ENCODE measurements around the gene RBM20.
"Not testable (repeated sequence)": the region's sequence is repeated elsewhere in the genome, so short reads cannot be mapped to it uniquely, and the experiment has no call there.

Gene RBM20

DNA sequence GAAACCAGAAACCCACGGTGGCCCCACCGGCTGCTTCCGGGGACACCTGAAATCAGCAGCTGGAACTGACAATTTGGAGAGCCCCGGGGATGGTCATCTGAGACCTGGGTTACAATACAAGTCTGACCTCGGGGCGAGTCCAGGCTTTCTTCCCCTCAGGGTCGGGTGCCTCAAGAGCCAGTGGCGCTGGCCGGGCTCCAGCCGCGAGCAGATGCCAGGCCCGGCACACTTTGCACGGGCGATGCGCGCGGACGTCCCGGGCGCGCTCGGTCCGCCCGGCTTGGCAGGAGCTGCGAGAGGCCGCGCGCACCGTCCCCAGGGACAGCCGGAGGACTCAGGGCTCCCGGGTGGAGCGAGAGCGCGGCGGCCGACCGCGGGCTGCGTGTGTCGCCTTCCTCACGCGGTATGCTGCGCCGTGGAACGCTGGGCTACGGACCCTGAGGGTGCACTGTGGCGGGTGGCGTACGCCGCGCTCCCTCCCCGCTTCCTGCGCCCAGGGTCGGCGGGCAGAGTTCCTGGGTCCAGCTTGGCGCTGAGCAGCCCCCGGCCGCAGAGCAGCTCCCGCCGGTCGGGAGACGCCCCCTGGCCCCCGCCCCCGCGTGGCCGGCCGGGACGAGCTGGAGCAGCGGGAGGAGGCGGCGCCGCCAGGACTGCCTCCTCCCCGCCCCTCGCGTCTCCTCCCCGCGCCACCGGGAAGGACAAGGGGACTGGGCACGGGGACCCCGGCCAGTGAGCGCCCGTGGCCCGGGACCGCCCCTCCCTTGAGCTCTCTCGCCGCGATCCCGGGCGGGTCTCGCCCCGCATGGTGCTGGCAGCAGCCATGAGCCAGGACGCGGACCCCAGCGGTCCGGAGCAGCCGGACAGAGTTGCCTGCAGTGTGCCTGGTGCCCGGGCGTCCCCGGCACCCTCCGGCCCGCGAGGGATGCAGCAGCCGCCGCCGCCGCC is at the start of gene RBM20:
RBM20 (plus strand) TSS at position 684 of the 945 bp plus-strand sequence; CDS start at position 803, 119 bp downstream.
- DNase-seq = no peak

GRCh38 chr10:110597476-110597875 is 46.7 kb upstream of the RBM20 start:
- no peak for DNase-seq

DNA sequence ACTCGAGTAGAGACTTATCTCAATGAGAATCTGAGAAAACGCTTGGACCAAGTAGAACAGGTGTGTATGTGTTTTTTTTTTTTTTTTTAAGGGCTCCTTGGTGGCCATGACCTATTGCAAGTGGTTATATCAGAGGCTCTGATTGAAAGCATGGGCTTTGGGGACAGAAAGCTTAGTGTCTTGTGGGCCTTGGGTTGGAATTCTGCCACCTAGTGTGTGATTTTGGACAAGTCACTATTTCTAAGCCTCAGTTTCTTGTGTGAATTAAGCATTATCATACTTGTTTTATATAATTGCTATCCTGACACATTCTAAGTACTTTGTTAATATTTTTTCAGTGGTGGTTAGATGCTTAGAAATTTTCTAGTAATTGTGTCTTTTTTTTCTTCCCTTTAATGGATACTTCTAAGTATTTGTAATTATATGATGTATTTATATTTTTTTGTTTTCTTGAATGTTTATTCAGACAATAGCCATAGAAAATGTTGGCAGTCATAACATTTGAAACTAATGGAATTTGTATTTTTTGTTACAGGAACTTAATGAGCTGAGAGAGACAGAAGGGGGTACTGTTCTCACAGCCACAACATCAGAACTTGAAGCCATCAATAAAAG is 43.5 kb upstream of the RBM20 start:
- peak in 1 of 2 experiments; percentile 14 for DNase-seq

DNA sequence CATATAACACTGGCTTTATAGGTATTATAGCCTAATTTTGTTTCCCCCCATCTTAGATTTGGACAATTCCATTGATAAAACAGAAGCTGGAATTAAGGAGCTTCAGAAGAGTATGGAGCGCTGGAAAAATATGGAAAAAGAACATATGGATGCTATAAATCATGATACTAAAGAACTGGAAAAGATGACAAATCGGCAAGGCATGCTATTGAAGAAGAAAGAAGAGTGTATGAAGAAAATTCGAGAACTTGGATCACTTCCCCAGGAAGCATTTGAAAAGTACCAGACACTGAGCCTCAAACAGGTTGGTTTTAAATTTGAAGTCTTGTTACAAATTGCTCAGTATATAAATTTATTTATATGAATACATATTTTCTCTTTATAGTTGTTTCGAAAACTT is 42.6 kb upstream of the RBM20 start:
- no peak for DNase-seq

GRCh38 chr10:110608087-110608486 is 36.0 kb upstream of the RBM20 start:
- no peak for DNase-seq

DNA sequence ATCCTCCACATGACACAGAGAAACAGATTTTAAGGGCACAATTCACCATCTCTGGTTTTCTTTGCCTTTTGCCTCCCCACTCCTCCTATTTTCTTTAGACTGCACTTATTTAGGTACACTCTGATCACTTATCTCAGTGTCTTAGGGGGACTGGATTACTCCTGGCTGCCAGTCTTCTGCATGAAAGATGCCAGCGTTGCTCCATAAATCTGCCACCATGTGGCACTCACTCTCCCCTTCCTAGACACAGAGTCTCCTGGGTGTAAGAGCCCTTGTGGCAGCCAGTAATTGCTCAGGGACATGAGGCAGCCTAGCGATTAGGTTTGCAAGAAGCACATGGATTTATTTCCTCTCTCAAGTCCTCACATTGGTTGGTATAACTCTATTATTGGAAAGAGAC is 34.5 kb upstream of the RBM20 start:
- DNase-seq = no peak

DNA sequence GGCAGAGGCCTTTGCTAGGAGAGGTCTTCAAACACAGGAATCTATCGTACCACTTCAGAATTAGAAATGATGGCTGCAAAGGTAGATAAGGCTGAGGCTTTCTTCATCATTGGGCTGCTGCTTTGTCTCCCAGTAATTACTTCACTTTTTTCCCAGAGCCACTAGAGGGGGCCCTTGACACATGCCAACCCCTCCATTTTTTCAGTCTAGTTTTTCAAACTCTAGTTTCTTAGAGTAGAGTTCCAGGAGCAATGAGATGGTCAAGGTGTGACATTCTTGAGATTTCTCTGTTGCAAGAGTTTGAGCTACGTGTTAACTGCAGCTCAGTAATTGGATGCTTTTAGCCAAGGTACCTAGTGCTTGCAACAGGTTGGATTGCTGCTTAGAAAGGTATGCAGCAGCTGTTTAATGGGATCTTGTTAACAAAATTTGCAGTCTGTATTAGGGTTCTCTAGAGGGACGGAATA is 33.8 kb upstream of the RBM20 start:
- DNase-seq = peak; percentile 27 to 38

DNA sequence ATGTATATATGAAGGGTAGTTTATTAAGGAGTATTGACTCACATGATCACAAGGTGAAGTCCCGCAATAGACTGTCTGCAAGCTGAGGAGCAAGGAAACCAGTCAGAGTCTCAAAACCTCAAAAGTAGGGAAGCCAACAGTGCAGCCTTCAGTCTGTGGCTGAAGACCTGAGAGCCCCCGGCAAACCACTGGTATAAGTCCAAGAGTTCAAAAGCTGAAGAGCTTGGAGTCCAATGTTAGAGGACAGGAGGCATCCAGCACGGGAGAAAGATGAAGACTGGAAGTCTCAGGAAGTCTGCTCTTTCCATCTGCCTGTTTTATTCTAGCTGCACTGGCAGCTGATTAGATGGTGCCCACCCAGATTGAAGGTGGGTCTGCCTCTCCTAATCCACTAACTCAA is 33.4 kb upstream of the RBM20 start:
- DNase-seq = not testable (repeated sequence)

DNA sequence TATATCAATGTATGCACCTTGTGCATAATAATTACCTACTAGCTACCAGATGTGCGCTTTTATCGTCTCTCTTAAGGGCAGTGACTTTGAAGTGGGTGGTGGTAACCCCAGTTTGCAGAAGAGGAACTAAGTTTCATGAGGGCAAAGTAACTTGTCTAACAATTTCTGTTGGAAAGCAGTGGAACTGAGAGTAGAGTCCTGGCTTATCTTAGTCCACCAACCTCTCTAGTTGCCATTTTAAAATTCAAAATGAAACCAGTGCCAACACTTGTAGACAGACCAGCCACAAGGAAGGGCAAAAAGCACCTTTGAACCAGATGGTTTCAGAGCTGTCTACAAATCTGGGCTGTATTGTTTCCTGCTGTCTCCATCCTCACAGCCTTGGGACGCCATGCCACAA is 32.0 kb upstream of the RBM20 start:
- DNase-seq = no peak

DNA sequence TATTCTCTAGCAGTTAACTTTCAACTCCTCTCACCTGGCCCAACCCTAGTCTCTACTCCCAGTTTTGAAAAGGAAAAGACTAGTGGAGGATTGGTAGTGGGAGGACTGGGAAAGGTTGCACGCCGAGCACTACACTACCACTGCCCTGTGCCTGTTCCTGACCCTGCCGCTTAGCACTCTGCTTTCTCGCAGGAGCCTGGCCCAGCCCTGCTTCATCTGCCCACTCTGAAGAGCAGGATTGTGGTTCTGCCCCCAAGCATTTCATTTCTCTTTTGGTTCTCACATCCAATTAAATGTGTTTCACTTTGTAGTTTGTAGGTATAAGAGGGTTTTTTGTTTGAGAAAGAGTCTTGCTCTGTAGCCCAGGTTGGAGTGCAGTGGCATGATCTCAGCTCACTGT is 31.5 kb upstream of the RBM20 start:
- no peak for DNase-seq

GRCh38 chr10:110613341-110613995 is 30.7 kb upstream of the RBM20 start:
- DNase-seq = no peak

GRCh38 chr10:110613996-110614495 is 30.1 kb upstream of the RBM20 start:
- DNase-seq = no peak

GRCh38 chr10:110615057-110615747 is 28.9 kb upstream of the RBM20 start:
- DNase-seq = no peak

- DNase-seq = no peak
These were observed 27.6 kb upstream of the RBM20 start for GRCh38 chr10:110616493-110617033.

DNA sequence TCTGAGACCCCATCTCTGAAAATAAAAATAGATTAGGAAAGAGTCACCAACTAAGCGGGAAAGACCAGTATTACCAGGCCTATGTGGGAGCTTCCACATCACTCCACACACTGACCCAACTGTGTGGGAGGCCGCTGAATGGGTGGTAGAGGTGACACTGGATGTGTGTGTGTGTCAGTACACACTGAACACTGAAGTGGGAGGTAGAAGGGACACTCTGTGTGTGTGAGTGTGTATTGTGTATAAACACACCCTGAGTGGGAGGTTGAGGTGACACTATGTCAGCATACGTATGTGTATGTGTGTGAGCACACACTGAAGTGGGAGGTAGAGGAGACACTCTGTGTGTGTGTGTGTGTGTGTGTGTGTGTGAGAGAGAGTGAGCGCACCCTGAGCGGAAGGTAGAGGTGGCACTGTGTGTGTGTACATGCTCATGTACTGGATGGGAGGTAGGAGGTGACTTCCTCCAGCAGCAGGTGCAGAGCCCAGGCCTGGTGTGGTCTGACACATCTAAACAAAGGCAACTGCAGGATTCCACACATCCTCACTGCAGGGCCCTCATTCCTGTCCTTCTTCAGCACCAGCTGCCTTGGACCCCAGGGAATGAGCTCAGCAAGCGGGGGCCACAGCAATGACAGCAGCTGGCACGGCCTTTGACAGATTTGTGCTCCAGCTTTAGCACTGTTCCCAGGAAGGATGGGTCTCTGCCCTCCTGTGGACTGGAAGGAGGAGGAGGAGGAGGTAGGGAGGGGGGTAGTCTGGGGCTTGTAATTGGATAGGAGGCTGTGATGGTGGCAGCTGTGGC is 26.5 kb upstream of the RBM20 start:
- DNase-seq = no peak

- DNase-seq = peak in 1 of 2 experiments; percentile 33
These were observed 25.9 kb upstream of the RBM20 start for GRCh38 chr10:110618230-110618610.

GRCh38 chr10:110619514-110620397 is 24.4 kb upstream of the RBM20 start:
- no peak for DNase-seq

GRCh38 chr10:110620398-110620719 is 23.8 kb upstream of the RBM20 start:
- DNase-seq = no peak

DNA sequence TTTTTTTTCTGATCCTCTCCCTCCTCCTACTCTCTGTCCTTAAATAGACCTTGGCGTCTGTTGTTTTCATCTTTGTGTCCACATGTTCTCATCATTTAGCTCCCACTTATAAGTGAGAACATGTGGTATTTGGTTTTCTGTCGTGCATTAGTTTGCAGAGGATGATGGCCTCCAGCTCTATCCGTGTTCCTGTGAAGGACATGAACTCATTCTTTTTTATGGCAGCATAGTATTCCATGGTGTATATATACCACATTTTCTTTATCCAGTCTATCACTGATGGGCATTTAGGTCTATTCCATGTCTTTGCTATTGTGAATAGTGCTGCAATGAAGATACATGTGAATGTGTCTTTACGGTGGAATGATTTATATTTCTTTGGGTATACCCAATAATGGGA is 20.8 kb upstream of the RBM20 start:
- DNase-seq = not testable (repeated sequence)

GRCh38 chr10:110625356-110625894 is 18.7 kb upstream of the RBM20 start:
- no peak for DNase-seq
